Mucosa of stomach (tissue), 1 donor: ENCODE measurements around the gene LRMDA.

Source experiments
- H3K27me3 ChIP-seq: one replicate; pipeline ENCODE4 v1.7.0; 2013; ENCODE audit warnings: mild to moderate bottlenecking, low read length; ENCODE audit not compliant: control insufficient read depth, insufficient read depth
- H3K36me3 ChIP-seq: one replicate; pipeline ENCODE4 v1.7.0; 2013; ENCODE audit warnings: low read length; ENCODE audit not compliant: control insufficient read depth, insufficient read depth
- H3K4me1 ChIP-seq: one replicate; pipeline ENCODE4 v1.7.0; 2013; ENCODE audit warnings: mild to moderate bottlenecking, low read length; ENCODE audit not compliant: control insufficient read depth, insufficient read depth
- H3K4me3 ChIP-seq: one replicate; pipeline ENCODE4 v1.7.0; 2013; ENCODE audit warnings: low read length
- H3K9ac ChIP-seq: one replicate; pipeline ENCODE4 v1.7.0; 2013; ENCODE audit warnings: mild to moderate bottlenecking, low read length, moderate library complexity
- H3K9me3 ChIP-seq: one replicate; pipeline ENCODE4 v1.7.0; 2013; ENCODE audit warnings: mild to moderate bottlenecking, low read length, moderate library complexity; ENCODE audit not compliant: control insufficient read depth
- donor health status: Pancreatic carcinoma.

The LRMDA gene

DNA sequence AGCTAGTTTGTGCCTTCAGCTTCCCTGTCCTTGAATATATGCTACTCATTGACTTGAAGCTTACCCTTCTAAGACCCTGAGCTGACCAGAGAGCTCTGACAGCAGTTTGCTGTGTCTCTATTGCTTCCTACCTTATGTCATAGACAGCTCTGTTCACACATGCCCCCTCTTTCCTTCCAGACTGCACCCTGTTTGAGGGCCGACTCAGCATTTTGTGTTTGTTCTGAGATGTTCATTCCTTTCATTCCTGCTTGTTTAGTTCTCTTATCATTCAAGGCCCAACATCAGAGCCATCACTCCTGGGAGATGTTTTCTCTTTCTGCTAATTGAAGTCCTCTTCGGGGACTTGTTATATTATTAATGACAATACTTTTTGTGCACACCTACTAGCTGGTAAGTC, 518.9 kb downstream of the LRMDA start:
- no peak overlapping the region for H3K4me3 ChIP-seq
- no peak overlapping the region for H3K9ac ChIP-seq
- H3K36me3 ChIP-seq, result no peaks in the 10 kb centered on the region
- no peaks in the 10 kb centered on the region for H3K9me3 ChIP-seq
- H3K27me3 ChIP-seq, result no peaks in the 10 kb centered on the region
- H3K4me1 ChIP-seq, result no peaks in the 10 kb centered on the region

DNA sequence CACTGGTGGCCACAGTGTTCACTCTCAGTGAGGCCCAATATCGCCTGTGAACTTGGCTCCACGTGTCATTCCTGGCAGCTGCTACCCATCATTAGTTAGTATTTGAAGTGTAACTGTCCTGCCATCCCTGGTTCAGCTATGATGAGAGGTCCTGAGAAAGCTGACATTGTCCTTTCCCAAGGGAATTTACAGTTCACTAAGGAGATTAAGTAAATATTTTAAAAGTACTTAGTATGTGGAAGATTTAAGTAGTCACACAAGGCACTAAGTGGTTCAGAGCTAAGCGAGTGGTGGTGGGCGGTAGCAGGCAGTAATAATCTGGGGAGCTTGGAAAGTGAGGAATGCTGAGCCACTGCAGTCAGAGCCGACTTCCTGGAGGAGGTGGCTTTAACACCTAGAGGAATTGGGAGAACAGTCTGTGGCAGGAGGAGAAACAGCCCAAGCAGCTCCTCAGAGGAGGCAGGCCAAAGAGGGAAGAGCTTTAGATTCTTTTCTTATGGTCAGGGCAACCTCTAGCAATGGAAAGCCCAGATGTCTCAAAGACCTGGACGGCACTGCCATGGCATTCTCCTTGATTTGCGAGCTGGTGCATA, 519.7 kb downstream of the LRMDA start:
- H3K4me1 ChIP-seq, result no peaks in the 10 kb centered on the region
- H3K4me3 ChIP-seq, result no peak overlapping the region
- no peaks in the 10 kb centered on the region for H3K36me3 ChIP-seq
- H3K9me3 ChIP-seq, result no peaks in the 10 kb centered on the region
- H3K9ac ChIP-seq, result no peak overlapping the region
- no peaks in the 10 kb centered on the region for H3K27me3 ChIP-seq

DNA sequence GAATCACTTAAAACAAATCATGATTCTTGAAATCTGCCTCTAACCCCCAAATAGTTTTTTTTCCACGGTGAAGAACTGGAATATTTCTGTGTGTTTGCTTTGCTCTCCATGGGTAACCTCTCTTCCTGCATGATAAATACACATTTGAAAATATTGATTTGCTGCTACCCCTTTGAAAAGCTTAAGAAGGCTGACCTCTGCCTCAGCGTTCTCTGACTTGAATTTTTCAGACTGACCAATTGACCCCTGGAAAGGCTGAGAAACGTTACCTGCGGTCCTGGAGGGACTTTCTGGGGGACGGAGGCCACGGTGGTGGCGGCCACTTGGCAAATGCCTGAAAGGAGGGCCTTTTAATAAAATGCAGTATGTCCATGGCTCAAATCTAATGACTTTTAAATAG, 520.2 kb downstream of the LRMDA start:
- H3K36me3 ChIP-seq, result no peaks in the 10 kb centered on the region
- H3K27me3 ChIP-seq, result no peaks in the 10 kb centered on the region
- H3K4me3 ChIP-seq, result no peak overlapping the region
- no peaks in the 10 kb centered on the region for H3K4me1 ChIP-seq
- no peaks in the 10 kb centered on the region for H3K9me3 ChIP-seq
- H3K9ac ChIP-seq, result no peak overlapping the region

DNA sequence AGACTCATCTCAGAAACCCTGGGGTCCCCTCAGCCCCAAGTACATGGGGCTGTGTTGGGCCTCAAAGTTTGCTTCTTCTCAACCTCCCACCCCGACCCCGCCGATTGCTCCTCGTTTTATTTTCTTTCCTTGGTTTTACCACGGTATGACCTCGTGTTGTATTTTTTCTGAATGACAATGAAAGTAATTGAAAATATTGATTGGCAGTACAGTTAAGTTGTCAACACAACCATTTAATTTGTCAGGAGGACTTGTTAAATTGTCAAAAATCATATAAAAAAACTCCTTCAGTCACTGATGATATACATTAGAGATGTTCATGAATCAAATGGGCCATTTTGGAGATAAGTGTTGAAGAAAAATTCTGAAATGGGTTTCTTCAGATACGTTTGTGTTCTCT, 520.7 kb downstream of the LRMDA start:
- Histone ChIP-seq H3K36me3 (no peaks in the 10 kb centered on the region), H3K9ac (no peak overlapping the region), H3K27me3 (no peaks in the 10 kb centered on the region), H3K9me3 (no peaks in the 10 kb centered on the region), H3K4me3 (no peak overlapping the region), H3K4me1 (no peaks in the 10 kb centered on the region)

DNA sequence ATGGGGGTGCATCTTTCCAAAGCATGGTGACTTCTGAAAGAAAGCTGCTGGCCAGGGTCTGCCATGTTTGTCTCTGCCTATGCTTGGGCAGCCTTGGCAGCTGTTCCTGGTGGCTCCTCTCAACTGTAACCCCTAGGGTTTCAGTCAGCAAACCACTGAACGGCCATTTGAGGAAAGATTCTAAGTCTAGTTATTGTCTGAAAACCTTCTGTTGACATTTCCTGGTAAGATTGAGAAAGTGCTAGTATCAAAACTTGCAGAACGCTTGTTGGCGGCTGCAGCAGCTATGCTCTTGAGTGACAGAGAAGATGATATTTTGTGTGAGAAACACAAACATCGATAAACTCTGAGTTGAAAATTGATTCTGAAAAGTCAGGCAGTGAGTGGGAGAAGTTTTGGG, 523.1 kb downstream of the LRMDA start:
- no peaks in the 10 kb centered on the region for H3K4me1 ChIP-seq
- no peak overlapping the region for H3K4me3 ChIP-seq

DNA sequence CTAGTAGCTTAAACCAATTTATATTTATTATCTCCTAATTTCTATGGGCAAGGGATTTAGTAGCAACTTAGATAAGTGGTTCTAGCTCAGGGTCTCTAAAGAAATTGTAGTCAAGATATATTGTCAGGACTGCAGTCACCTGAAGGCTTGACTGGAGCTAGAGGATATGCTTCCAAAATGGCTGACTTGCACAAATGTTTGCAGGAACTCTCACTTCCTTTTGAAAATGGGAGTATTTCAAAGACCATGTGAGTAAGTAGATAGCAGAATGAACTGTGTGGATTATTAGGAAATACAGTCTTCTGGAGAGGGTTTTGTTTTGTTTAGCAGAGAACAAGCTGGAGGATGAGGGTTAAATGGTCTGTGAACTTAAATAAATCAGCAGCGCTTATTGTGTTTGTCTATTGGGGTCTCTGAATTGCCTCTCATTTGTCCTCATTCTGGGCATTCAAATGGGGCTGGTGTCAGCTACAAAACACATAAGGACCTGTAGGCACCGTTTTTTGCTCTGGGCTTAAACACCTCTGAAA, 524.6 kb downstream of the LRMDA start:
- Histone ChIP-seq H3K9ac (no peak overlapping the region), H3K4me1 (no peaks in the 10 kb centered on the region), H3K36me3 (no peaks in the 10 kb centered on the region), H3K9me3 (no peaks in the 10 kb centered on the region), H3K4me3 (no peak overlapping the region), H3K27me3 (no peaks in the 10 kb centered on the region)

More for the DNA sequence above, 523.1 kb downstream of the LRMDA start:
- H3K36me3 ChIP-seq, result no peaks in the 10 kb centered on the region
- H3K27me3 ChIP-seq, result no peaks in the 10 kb centered on the region
- H3K9me3 ChIP-seq, result no peaks in the 10 kb centered on the region
- no peak overlapping the region for H3K9ac ChIP-seq

DNA sequence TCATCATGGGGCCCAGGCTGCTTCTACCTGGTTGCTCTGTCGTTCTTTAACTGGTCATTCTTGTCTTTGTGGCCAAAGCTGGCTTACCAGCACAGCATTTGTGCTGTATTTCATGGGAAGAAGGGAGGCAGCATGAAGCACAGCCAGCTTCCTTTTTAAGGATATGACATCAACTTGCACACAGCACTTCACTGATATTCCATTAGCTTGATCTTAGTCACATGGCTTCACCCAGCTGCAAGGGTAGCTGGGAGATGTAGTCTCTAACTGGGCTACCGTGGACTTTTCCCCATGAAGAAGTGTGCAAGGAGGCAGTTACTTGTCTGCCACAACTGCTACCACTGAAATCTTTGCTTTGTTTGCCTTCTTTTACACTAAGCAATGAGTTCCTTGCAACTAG, 525.2 kb downstream of the LRMDA start:
- no peaks in the 10 kb centered on the region for H3K4me1 ChIP-seq
- no peak overlapping the region for H3K9ac ChIP-seq
- no peaks in the 10 kb centered on the region for H3K9me3 ChIP-seq
- no peaks in the 10 kb centered on the region for H3K36me3 ChIP-seq
- H3K27me3 ChIP-seq, result no peaks in the 10 kb centered on the region
- no peak overlapping the region for H3K4me3 ChIP-seq

DNA sequence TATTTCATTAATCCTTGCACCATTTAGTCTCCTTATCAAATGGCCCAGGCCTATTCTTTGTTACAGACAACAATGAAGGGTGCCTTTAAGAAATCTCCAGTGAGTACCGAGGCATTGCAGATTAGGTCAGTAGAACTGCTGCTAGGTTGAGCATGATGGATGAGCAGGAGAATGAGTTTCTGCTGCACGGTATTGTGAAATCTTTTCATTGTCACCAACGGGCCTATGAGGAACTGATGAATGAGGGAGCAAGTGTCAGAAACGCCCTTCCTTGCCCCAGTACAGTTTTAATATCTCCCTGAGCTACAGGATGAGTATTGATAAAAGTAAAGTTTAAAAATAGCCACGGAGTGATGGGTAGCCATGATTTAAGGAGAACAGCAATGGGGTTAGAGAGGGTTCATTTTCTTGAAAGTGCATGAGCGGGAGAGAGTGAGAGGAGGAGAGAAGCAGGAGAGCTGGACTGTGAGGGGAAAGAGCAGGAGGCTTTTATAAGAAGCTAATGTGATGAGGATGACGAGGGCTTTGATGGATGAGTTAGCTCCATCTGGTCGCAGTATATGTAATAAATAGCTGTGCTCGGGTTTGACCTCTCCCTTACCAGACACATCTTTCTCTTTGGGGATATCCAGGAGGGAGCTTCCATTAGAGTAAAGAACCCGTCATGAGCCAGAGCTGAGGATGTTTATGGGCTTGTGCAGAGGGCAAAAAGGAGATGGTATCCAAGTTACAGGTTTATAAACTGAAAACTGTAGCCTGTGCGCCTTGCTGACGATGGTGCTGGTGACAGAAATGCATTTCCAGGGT, 526.1 kb downstream of the LRMDA start:
- Histone ChIP-seq H3K27me3 (no peaks in the 10 kb centered on the region), H3K4me1 (no peaks in the 10 kb centered on the region), H3K4me3 (no peak overlapping the region), H3K36me3 (no peaks in the 10 kb centered on the region), H3K9ac (no peak overlapping the region), H3K9me3 (no peaks in the 10 kb centered on the region)

DNA sequence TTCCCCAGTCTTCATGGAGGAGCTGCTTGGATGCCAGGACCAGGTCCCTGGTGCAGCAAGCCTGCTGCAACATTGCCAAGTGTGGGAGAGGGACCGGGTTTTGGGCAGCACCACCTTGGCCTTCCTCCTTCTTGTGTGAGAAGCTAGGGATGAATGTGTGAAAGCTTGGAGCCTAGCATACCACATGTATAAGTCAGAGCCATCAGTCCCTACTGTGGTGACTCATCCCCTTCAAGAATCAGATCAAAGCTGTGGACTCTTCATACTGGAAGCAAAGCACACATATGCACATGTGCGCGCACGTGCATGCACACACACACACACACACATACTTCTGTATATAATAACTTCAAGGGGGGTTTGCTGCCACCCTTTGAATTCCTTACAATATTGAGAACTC, 527.8 kb downstream of the LRMDA start:
- H3K4me1 ChIP-seq, result no peaks in the 10 kb centered on the region
- no peaks in the 10 kb centered on the region for H3K36me3 ChIP-seq
- no peaks in the 10 kb centered on the region for H3K9me3 ChIP-seq
- no peak overlapping the region for H3K4me3 ChIP-seq
- no peaks in the 10 kb centered on the region for H3K27me3 ChIP-seq
- no peak overlapping the region for H3K9ac ChIP-seq

DNA sequence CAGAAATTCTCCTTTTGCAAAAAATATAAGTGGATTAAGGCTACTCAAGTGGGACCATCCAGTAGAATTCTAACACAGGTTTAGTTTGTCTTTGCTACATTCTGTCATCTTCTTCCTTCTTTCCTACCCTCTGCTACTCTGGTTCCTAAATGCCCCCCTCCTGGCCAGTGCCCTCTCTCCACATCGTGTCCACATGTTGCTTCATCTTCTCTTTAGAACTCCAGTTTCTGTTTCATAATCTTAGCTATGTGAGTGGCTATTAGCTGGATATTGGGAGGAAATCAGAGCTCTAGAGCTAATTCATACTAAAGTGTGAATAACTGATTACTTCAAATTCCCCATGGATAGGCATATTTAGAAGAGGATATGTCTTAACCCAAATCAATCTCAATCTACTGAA, 528.5 kb downstream of the LRMDA start:
- Histone ChIP-seq H3K4me1 (no peaks in the 10 kb centered on the region), H3K27me3 (no peaks in the 10 kb centered on the region), H3K9me3 (no peaks in the 10 kb centered on the region), H3K36me3 (no peaks in the 10 kb centered on the region), H3K4me3 (no peak overlapping the region), H3K9ac (no peak overlapping the region)

DNA sequence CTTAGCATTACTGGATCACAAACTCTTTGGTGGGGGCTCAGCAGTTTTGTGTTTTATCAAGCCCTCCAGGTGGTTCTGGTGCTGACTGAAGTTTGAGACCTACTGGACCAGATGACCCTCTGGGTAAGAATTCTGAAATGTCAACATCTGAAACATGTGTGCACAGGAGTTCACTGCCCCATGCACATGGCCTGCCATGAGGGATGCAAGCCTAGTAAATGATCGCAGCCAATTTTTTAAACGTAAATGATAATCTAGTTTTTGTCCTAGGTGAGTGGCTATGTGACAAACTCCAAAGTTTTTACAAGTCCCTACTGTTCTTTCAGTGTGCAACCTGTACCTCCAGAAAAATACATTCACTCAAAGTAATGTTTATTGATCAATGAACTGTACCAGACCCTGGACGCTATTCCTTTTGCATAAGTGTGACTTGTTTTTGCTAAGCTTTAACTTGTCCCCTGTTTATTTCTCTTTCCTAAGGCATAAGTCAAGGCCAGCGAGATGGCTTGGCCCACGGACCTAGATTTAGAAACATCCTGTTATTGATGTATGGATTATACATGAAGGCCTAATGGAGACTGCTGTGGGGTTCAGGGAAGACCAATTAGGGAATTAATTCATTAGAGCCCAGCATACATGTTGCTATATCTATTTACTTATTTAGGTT, 531.1 kb downstream of the LRMDA start:
- Histone ChIP-seq H3K4me3 (no peak overlapping the region), H3K36me3 (no peaks in the 10 kb centered on the region), H3K4me1 (no peaks in the 10 kb centered on the region), H3K9ac (no peak overlapping the region), H3K9me3 (no peaks in the 10 kb centered on the region), H3K27me3 (no peaks in the 10 kb centered on the region)

DNA sequence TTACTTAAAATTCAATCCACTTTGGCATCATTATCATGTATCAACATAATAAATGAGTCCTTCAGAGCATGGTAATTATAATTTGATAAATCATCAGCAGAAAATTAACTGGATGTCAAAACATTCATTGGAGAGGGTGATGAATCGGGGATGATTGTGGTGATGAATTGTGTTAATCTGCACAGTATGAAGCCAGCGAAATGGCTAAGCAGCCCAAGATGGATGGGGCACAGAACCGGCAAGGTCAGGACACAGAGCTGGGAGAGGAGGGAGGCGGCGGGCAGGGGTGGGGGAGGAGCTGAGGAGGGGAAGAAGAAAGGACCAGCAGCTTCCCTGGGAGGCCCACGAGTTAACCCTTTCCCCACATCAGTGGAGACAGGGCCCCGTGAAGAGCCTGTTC, 536.1 kb downstream of the LRMDA start:
- Histone ChIP-seq H3K4me3 (no peak overlapping the region), H3K9me3 (no peaks in the 10 kb centered on the region), H3K27me3 (no peaks in the 10 kb centered on the region), H3K4me1 (no peaks in the 10 kb centered on the region), H3K9ac (no peak overlapping the region), H3K36me3 (no peaks in the 10 kb centered on the region)
